CD14-positive monocyte (primary cell): ENCODE measurements around the gene ACACB. TPM values are rescaled to one million over a fixed set of nuclear protein-coding genes. Genes with fewer than 3 reads are reported as not detected.

Experiments used
- DNase-seq, 3 donors: peaks; one replicate each; pipeline ENCODE4 v3.0.0-alpha.2; 2011 to 2022
- H2AFZ ChIP-seq: 2 replicates; pipeline ENCODE4 v1.6.0; 2012; ENCODE audit warnings: mild to moderate bottlenecking, low read depth, low read length, inconsistent platforms; ENCODE audit not compliant: insufficient read depth, poor library complexity, severe bottlenecking
- H3K27ac ChIP-seq, 2 donors: 1 replicate in 1 of 2; 2 replicates in 1 of 2; pipeline ENCODE4 v1.5.1; 2012 to 2013; ENCODE audit warnings: low read length in 2 of 2, control low read depth in 1 of 2, inconsistent platforms in 1 of 2, low read depth in 1 of 2, mild to moderate bottlenecking in 1 of 2
- H3K27me3 ChIP-seq, 2 donors: one replicate each; pipeline versions ENCODE4 v1.6.0 to v1.6.1; 2011 to 2013; ENCODE audit warnings: low read length in 2 of 2; ENCODE audit not compliant: control insufficient read depth in 2 of 2, insufficient read depth in 2 of 2
- H3K36me3 ChIP-seq, 2 donors: replicated peaks in 1 of 2; 1 replicate in 1 of 2; 2 replicates in 1 of 2; pipeline versions ENCODE4 v1.5.1 to v1.6.1; 2012 to 2013; ENCODE audit warnings: low read length in 2 of 2, control low read depth in 1 of 2, inconsistent platforms in 1 of 2, mild to moderate bottlenecking in 1 of 2; ENCODE audit not compliant: insufficient read depth in 2 of 2, control insufficient read depth in 1 of 2
- H3K4me1 ChIP-seq, 2 donors: 1 replicate in 1 of 2; 2 replicates in 1 of 2; pipeline versions ENCODE4 v1.5.1 to v1.6.1; 2012 to 2013; ENCODE audit warnings: low read length in 2 of 2, control low read depth in 1 of 2, inconsistent platforms in 1 of 2, mild to moderate bottlenecking in 1 of 2, moderate library complexity in 1 of 2; ENCODE audit not compliant: insufficient read depth in 2 of 2, control insufficient read depth in 1 of 2
- H3K4me2 ChIP-seq: replicated peaks from 2 replicates; pipeline ENCODE3; 2012; ENCODE audit warnings: low read length, moderate library complexity, mild to moderate bottlenecking; ENCODE audit not compliant: poor library complexity, severe bottlenecking; ENCODE audit errors: extremely low read depth
- H3K4me3 ChIP-seq, 3 experiments: fragments of 200-600 bp in 1 of 3; sonication (generic) in 1 of 3; replicated peaks in 1 of 3; 1 replicate in 2 of 3; 2 replicates in 1 of 3; pipeline ENCODE4 v1.5.1; 2011 to 2013; ENCODE audit warnings: low read length in 3 of 3, mild to moderate bottlenecking in 3 of 3, control low read depth in 2 of 3, low read depth in 2 of 3, inconsistent platforms in 1 of 3, moderate library complexity in 1 of 3
- H3K79me2 ChIP-seq: 2 replicates; pipeline ENCODE4 v1.6.0; 2012; ENCODE audit warnings: mild to moderate bottlenecking, control low read depth, inconsistent platforms, low read length, moderate library complexity; ENCODE audit not compliant: insufficient read depth
- H3K9ac ChIP-seq: 2 replicates; pipeline ENCODE4 v1.6.0; 2017; ENCODE audit warnings: low read length, mild to moderate bottlenecking; ENCODE audit not compliant: insufficient read depth, poor library complexity, severe bottlenecking
- H3K9me3 ChIP-seq, 2 donors: replicated peaks in 1 of 2; 1 replicate in 1 of 2; 2 replicates in 1 of 2; pipeline versions ENCODE4 v1.5.1 to v1.6.1; 2012 to 2013; ENCODE audit warnings: low read length in 2 of 2, control low read depth in 1 of 2; ENCODE audit not compliant: control insufficient read depth in 1 of 2, insufficient read depth in 1 of 2
- H4K20me1 ChIP-seq: 2 replicates; pipeline ENCODE4 v1.6.0; 2012; ENCODE audit warnings: mild to moderate bottlenecking, low read length, control low read depth, moderate library complexity; ENCODE audit not compliant: insufficient read depth
- H3K27ac Mint-ChIP-seq, 7 donors: one replicate each; pipeline ENCODE4 v1.8.0; 2020; ENCODE audit warnings: mild to moderate bottlenecking in 7 of 7, mixed read lengths in 7 of 7, moderate library complexity in 6 of 7, inconsistent platforms in 2 of 7
- H3K27me3 Mint-ChIP-seq, 3 donors: one replicate each; pipeline ENCODE4 v1.8.0; 2021 to 2022; ENCODE audit warnings: low read depth in 3 of 3, mild to moderate bottlenecking in 3 of 3, mixed read lengths in 3 of 3, moderate library complexity in 3 of 3, inconsistent platforms in 1 of 3
- H3K36me3 Mint-ChIP-seq, 2 donors: one replicate each; pipeline ENCODE4 v1.8.0; 2020; ENCODE audit warnings: mixed read lengths in 2 of 2, inconsistent platforms in 1 of 2, mild to moderate bottlenecking in 1 of 2
- H3K4me1 Mint-ChIP-seq: one replicate; pipeline ENCODE4 v1.8.0; 2020; ENCODE audit warnings: mild to moderate bottlenecking, mixed read lengths
- H3K4me3 Mint-ChIP-seq, 2 donors: one replicate each; pipeline ENCODE4 v1.8.0; 2020; ENCODE audit warnings: mild to moderate bottlenecking in 2 of 2, mixed read lengths in 2 of 2, moderate library complexity in 1 of 2
- H3K9me3 Mint-ChIP-seq, 7 donors: one replicate each; pipeline ENCODE4 v1.8.0; 2020 to 2022; ENCODE audit warnings: mixed read lengths in 7 of 7, mild to moderate bottlenecking in 6 of 7, moderate library complexity in 6 of 7, inconsistent platforms in 2 of 7
- WGBS: methylation state at CpG from one replicate; pipeline ENCODE4 v1.1.5; 2013; ENCODE audit warnings: missing lambda C conversion rate; ENCODE audit not compliant: insufficient coverage; 5-methylcytosine and 5-hydroxymethylcytosine counted together
- intact Hi-C, 2 donors: fragments of 100-400 bp; cut with micrococcal nuclease; formaldehyde crosslinking; loops; one replicate each; pipeline versions ENCODE4 v1.15.0 to v1.15.1; 2023
- polyA plus RNA-seq, 3 donors: library from polyadenylated mRNA; depleted of rRNA in 1 of 3; unstranded in 2 of 3; stranded (reverse) in 1 of 3; fragments of 300-500 nt in 2 of 3; fragments of >200 nt in 1 of 3; fragmentation: Illumina TruSeq in 2 of 3; gene quantifications; 1 replicate in 2 of 3; 2 replicates in 1 of 3; pipeline ENCODE4 v1.2.3, GENCODE V29; 2012 to 2021
- TF ChIP-seq, protein P1 (sequence below): fragments of 200-600 bp; IDR thresholded peaks from one replicate; pipeline ENCODE4 v1.8.0; 2022; ENCODE audit warnings: antibody characterized with exemption, mild to moderate bottlenecking

The ACACB gene
- polyA plus RNA-seq, 3 donors = 0.14 to 5.0 (median 1.9) TPM

DNA sequence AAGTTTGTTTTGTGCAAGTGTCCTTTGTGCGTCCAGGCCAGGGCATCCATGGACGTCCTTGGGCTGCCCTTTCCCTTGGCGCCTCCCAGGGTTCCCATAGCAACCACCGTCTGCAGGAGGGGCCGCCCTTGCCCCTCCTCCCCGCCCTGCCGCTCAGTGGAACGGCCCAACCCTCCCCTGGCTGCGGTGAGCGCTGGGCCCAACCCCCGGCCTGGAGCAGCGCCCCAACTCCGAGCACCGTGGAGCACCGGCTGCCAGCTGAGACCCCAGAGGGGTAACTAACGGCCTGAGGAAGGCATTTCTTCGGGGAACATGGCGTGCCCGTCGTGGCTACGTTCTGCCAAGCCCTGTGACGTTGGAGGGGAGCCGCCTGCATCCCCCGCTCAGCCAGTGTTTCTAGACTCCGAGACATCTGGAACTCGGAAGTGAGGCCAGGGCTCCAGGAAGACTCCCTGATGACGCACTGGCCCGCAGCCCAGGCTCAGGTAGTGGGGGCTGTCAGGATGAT lies 5.3 kb upstream of the ACACB start:
- Histone ChIP-seq H3K27me3 (no peaks in the 10 kb centered on the region), H3K36me3 (peaks cover 0 to 13% of the 10 kb centered on the region in 2 donors), H3K4me3 (peak overlapping the region; percentile 36 to 72 (median 54)), H2AFZ (peak overlapping the region; percentile 80), H4K20me1 (no peaks in the 10 kb centered on the region), H3K9ac (peak overlapping the region; percentile 59), H3K4me1 (peaks cover 6 to 10% of the 10 kb centered on the region in 2 donors), H3K9me3 (no peaks in the 10 kb centered on the region), H3K79me2 (no peaks in the 10 kb centered on the region), H3K27ac (peak overlapping the region; percentile 41 to 61), H3K4me2 (peak overlapping the region; percentile 70)
- Mint-ChIP-seq H3K4me3 (peak overlapping the region; percentile 79 to 87), H3K4me1 (peaks cover 18% of the 10 kb centered on the region), H3K27ac (peak overlapping the region; percentile 30 to 89 (median 64)), H3K9me3 (peaks cover 0 to 1% (median 0%) of the 10 kb centered on the region in 7 donors), H3K36me3 (peaks cover 12 to 17% of the 10 kb centered on the region in 2 donors), H3K27me3 (peaks cover 0 to 2% (median 1%) of the 10 kb centered on the region in 3 donors)
- WGBS = 13% methylated on average over 27 of the region's 28 CpGs
- peak; percentile 38 to 55 (median 50) for DNase-seq
- intact Hi-C loops = loop anchor here (5.0 kb wide), 2 partner anchors 281 to 286 kb away; no protein-coding TSS in a partner anchor
- TF ChIP-seq, protein P1, sequence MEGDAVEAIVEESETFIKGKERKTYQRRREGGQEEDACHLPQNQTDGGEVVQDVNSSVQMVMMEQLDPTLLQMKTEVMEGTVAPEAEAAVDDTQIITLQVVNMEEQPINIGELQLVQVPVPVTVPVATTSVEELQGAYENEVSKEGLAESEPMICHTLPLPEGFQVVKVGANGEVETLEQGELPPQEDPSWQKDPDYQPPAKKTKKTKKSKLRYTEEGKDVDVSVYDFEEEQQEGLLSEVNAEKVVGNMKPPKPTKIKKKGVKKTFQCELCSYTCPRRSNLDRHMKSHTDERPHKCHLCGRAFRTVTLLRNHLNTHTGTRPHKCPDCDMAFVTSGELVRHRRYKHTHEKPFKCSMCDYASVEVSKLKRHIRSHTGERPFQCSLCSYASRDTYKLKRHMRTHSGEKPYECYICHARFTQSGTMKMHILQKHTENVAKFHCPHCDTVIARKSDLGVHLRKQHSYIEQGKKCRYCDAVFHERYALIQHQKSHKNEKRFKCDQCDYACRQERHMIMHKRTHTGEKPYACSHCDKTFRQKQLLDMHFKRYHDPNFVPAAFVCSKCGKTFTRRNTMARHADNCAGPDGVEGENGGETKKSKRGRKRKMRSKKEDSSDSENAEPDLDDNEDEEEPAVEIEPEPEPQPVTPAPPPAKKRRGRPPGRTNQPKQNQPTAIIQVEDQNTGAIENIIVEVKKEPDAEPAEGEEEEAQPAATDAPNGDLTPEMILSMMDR = no peak

DNA sequence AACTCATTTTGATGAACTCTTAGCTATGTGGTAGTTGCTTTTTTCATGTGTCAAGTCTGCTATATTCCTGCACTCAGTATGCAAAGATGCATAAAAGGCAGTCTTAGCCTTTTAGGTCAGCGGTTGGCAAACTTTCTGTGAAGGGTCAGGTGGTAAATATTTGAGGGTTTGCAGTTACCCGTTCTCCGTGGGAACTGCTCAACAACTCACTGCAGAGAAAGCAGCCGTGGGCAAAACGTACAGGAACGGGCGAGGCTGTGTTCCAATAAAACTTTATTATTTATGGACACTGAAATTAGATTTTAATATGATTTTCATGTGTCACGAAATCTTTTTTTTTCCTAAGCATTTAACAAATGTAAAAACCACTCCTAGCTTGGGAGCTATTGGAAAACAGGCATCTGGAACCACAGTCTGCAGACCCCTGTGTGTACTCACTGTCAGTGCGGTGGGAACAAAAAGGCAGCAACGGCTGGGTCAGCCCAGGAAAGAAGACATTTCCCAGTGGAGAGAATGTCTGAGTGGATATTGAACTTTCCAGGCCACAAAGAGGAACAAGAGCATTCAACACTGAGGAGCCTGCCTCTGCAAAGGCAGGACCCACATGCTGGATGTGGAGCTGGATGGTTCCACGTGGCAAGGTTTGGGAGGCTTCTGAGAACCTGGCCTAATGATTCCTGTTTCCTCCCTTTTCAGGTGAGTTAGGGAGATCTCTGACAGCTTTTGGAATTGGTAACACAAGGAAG lies 3.5 kb upstream of the ACACB start:
- Mint-ChIP-seq H3K27ac (peak overlapping the region in 2 of 7 donors; percentile 51 to 64), H3K9me3 (peaks cover 0 to 1% (median 0%) of the 10 kb centered on the region in 7 donors), H3K4me3 (no peak overlapping the region), H3K4me1 (peaks cover 22% of the 10 kb centered on the region), H3K36me3 (peaks cover 6 to 13% of the 10 kb centered on the region in 2 donors), H3K27me3 (peaks cover 0 to 3% (median 2%) of the 10 kb centered on the region in 3 donors)
- Histone ChIP-seq H3K9me3 (no peaks in the 10 kb centered on the region), H2AFZ (no peak overlapping the region), H3K36me3 (peaks cover 0 to 10% of the 10 kb centered on the region in 2 donors), H3K79me2 (no peaks in the 10 kb centered on the region), H3K4me1 (peaks cover 6 to 12% of the 10 kb centered on the region in 2 donors), H3K9ac (no peak overlapping the region), H3K4me3 (no peak overlapping the region), H4K20me1 (no peaks in the 10 kb centered on the region), H3K4me2 (no peak overlapping the region), H3K27me3 (no peaks in the 10 kb centered on the region), H3K27ac (no peak overlapping the region)
- WGBS = 78% methylated on average over 2 of the region's 11 CpGs
- TF ChIP-seq, protein P1 = no peak
- intact Hi-C loops = loop anchor here (5.0 kb wide), 2 partner anchors 279 to 284 kb away; no protein-coding TSS in a partner anchor
- DNase-seq = no peak
